Lung (tissue), 12 donors: Measurements from ENCODE around the gene TTC23. TPM values are rescaled to one million over a fixed set of nuclear protein-coding genes. Genes with fewer than 3 reads are reported as not detected.
A peak's percentile ranks its signal among the peaks of the same experiment; 100 is the strongest.

ENCODE experiments used
- ATAC-seq: fragments of 200-7000 bp; cut with Tn5 transposase; one replicate; pipeline ENCODE4 v1.9.1; 2020; ENCODE audit warnings: moderate number of reproducible peaks; ENCODE audit not compliant: insufficient read depth, low FRiP score
- DNase-seq, 3 donors: peaks; one replicate each; pipeline ENCODE4 v3.0.0-alpha.2; 2013 to 2017
- H3K27ac ChIP-seq, 2 donors: one replicate each; pipeline ENCODE4 v1.5.1; 2013; ENCODE audit warnings: mild to moderate bottlenecking in 2 of 2, moderate library complexity in 2 of 2, control low read depth in 1 of 2, inconsistent platforms in 1 of 2, low read depth in 1 of 2, low read length in 1 of 2
- H3K27me3 ChIP-seq, 3 donors: one replicate each; pipeline ENCODE4 v1.5.1; 2013; ENCODE audit warnings: low read length in 2 of 3; ENCODE audit not compliant: control insufficient read depth in 3 of 3, insufficient read depth in 3 of 3
- H3K36me3 ChIP-seq, 4 donors: one replicate each; pipeline ENCODE4 v1.5.1; 2013; ENCODE audit warnings: low read length in 4 of 4, mild to moderate bottlenecking in 1 of 4, moderate library complexity in 1 of 4; ENCODE audit not compliant: control insufficient read depth in 4 of 4, insufficient read depth in 4 of 4
- H3K4me1 ChIP-seq, 5 donors: one replicate each; pipeline ENCODE4 v1.5.1; 2013; ENCODE audit warnings: low read length in 5 of 5, mild to moderate bottlenecking in 2 of 5, moderate library complexity in 1 of 5; ENCODE audit not compliant: control insufficient read depth in 5 of 5, insufficient read depth in 5 of 5
- H3K4me3 ChIP-seq: one replicate; pipeline ENCODE4 v1.5.1; 2013; ENCODE audit warnings: mild to moderate bottlenecking, control low read depth, moderate library complexity
- H3K9ac ChIP-seq, 2 donors: one replicate each; pipeline ENCODE4 v1.5.1; 2013; ENCODE audit warnings: low read length in 2 of 2, control low read depth in 1 of 2; ENCODE audit not compliant: insufficient read depth in 1 of 2
- H3K9me3 ChIP-seq, 4 donors: one replicate each; pipeline ENCODE4 v1.5.1; 2013; ENCODE audit warnings: low read length in 3 of 4, mild to moderate bottlenecking in 1 of 4, moderate library complexity in 1 of 4; ENCODE audit not compliant: control insufficient read depth in 4 of 4, insufficient read depth in 3 of 4
- CTCF ChIP-seq: IDR thresholded peaks from 2 replicates; pipeline ENCODE4 v1.5.1; 2012; ENCODE audit warnings: mild to moderate bottlenecking; ENCODE audit errors: control extremely low read depth, extremely low read depth
- WGBS, 2 donors: extraction: QIAGEN DNeasy Blood & Tissue Kit; methylation state at CpG; one replicate each; pipeline ENCODE4 v1.1.7; 2013; 5-methylcytosine and 5-hydroxymethylcytosine counted together
- polyA plus RNA-seq, 2 donors: library from polyadenylated mRNA; stranded (reverse); fragments of 200-250 nt; gene quantifications; one replicate each; pipeline ENCODE4 v1.2.1, GENCODE V29; 2013
- total RNA-seq, 2 donors: library from RNA; depleted of rRNA in 1 of 2; stranded (reverse); fragments of >200 nt in 1 of 2; gene quantifications; one replicate each; pipeline ENCODE4 v1.2.1, GENCODE V29; 2014 to 2021
- donor health status: control.
- donor health status: control.
- donor health status: Bipolar disorder and iron deficiency.
- donor health status: healthy.
- donor health status: DM: yes; HTN: yes; CAD: no.

The TTC23 gene
- total and polyA plus RNA-seq, 4 donors: 6.2 to 48.5 (median 10.6) TPM

- no peaks in the 10 kb centered on the region for H3K27me3 ChIP-seq
- no peak overlapping the region for H3K27ac ChIP-seq
- ATAC-seq (no peak), DNase-seq (no peak)
- peaks cover 3 to 14% (median 11%) of the 10 kb centered on the region in 4 donors for H3K36me3 ChIP-seq
- no peak overlapping the region for H3K9ac ChIP-seq
- H3K4me1 ChIP-seq: peaks cover 0 to 14% (median 5%) of the 10 kb centered on the region in 5 donors
- no peaks in the 10 kb centered on the region for H3K9me3 ChIP-seq
- H3K4me3 ChIP-seq: no peak overlapping the region
- WGBS, 2 donors: 87 to 93% methylated on average over 6 of the region's 6 CpGs
- TF ChIP-seq CTCF: no peak
Observed at GRCh38 chr15:99145778-99146177, 103.6 kb downstream of the TTC23 start.

- TF ChIP-seq CTCF: no peak
- no peak overlapping the region for H3K9ac ChIP-seq
- H3K27me3 ChIP-seq: no peaks in the 10 kb centered on the region
- peaks cover 0 to 14% (median 5%) of the 10 kb centered on the region in 5 donors for H3K4me1 ChIP-seq
- no peak for ATAC-seq
- no peak for DNase-seq
- no peak overlapping the region for H3K4me3 ChIP-seq
- no peak overlapping the region for H3K27ac ChIP-seq
- peaks cover 3 to 13% (median 10%) of the 10 kb centered on the region in 4 donors for H3K36me3 ChIP-seq
- WGBS, 2 donors: 86 to 88% methylated on average over 10 of the region's 10 CpGs
- H3K9me3 ChIP-seq: no peaks in the 10 kb centered on the region
Observed at GRCh38 chr15:99145005-99145404, 104.4 kb downstream of the TTC23 start.

GRCh38 chr15:99143655-99144610, 105.4 kb downstream of the TTC23 start:
- peaks cover 0 to 9% (median 5%) of the 10 kb centered on the region in 5 donors for H3K4me1 ChIP-seq
- no peak for TF ChIP-seq CTCF
- peak overlapping the region in 1 of 2 donors; percentile 60 for H3K27ac ChIP-seq
- H3K36me3 ChIP-seq: peaks cover 3 to 7% (median 6%) of the 10 kb centered on the region in 4 donors
- peak; percentile 31 to 70 (median 44) for DNase-seq
- ATAC-seq: peak; percentile 46
- H3K27me3 ChIP-seq: no peaks in the 10 kb centered on the region
- no peaks in the 10 kb centered on the region for H3K9me3 ChIP-seq
- no peak overlapping the region for H3K9ac ChIP-seq
- no peak overlapping the region for H3K4me3 ChIP-seq
- WGBS, 2 donors: 80 to 87% methylated on average over 7 of the region's 7 CpGs
